Measurements from ENCODE around the gene SYT2.

The SYT2 gene

GRCh38 chr1:202706851-202707250 lies 3.4 kb downstream of the SYT2 start:
- no peak for FAIRE-seq
- no peak for DNase-seq (ENCODE audit: insufficient read length, low spot score)

- DNase-seq (ENCODE audit: insufficient read length, low spot score) (no peak), FAIRE-seq (no peak)
These were observed 5.7 kb downstream of the SYT2 start for GRCh38 chr1:202704601-202705000.

- DNase-seq (ENCODE audit: insufficient read length, low spot score) = no peak
- FAIRE-seq = no peak
These were observed 7.1 kb downstream of the SYT2 start for GRCh38 chr1:202703191-202703590.

- no peak for DNase-seq (ENCODE audit: insufficient read length, low spot score)
- no peak for FAIRE-seq
These were observed 8.2 kb downstream of the SYT2 start for GRCh38 chr1:202702088-202702487.

- FAIRE-seq (no peak), DNase-seq (ENCODE audit: insufficient read length, low spot score) (no peak)
These were observed 9.1 kb downstream of the SYT2 start for GRCh38 chr1:202701200-202701599.

- FAIRE-seq = no peak
- DNase-seq (ENCODE audit: insufficient read length, low spot score) = no peak
These were observed 10.2 kb downstream of the SYT2 start for GRCh38 chr1:202700061-202700460.

GRCh38 chr1:202698276-202698675 lies 12.0 kb downstream of the SYT2 start:
- FAIRE-seq = no peak
- no peak for DNase-seq (ENCODE audit: insufficient read length, low spot score)

GRCh38 chr1:202697038-202697437 lies 13.2 kb downstream of the SYT2 start:
- FAIRE-seq = no peak
- DNase-seq (ENCODE audit: insufficient read length, low spot score) = no peak

GRCh38 chr1:202694314-202694713 lies 15.9 kb downstream of the SYT2 start:
- FAIRE-seq (no peak), DNase-seq (ENCODE audit: insufficient read length, low spot score) (no peak)

GRCh38 chr1:202692959-202693555 lies 17.2 kb downstream of the SYT2 start:
- FAIRE-seq (no peak), DNase-seq (ENCODE audit: insufficient read length, low spot score) (peak; percentile 69)

GRCh38 chr1:202691816-202692215 lies 18.4 kb downstream of the SYT2 start:
- FAIRE-seq = no peak
- DNase-seq (ENCODE audit: insufficient read length, low spot score) = no peak

- DNase-seq (ENCODE audit: insufficient read length, low spot score) = no peak
- FAIRE-seq = no peak
These were observed 20.5 kb downstream of the SYT2 start for GRCh38 chr1:202689493-202690342.

- no peak for FAIRE-seq
These were observed 21.2 kb downstream of the SYT2 start for GRCh38 chr1:202689082-202689481.

GRCh38 chr1:202688401-202688800 lies 21.9 kb downstream of the SYT2 start:
- DNase-seq (ENCODE audit: insufficient read length, low spot score) (no peak), FAIRE-seq (no peak)

More at GRCh38 chr1:202689082-202689481, 21.2 kb downstream of the SYT2 start:
- no peak for DNase-seq (ENCODE audit: insufficient read length, low spot score)

GRCh38 chr1:202687798-202688197 lies 22.5 kb downstream of the SYT2 start:
- no peak for DNase-seq (ENCODE audit: insufficient read length, low spot score)
- FAIRE-seq = no peak

- DNase-seq (ENCODE audit: insufficient read length, low spot score) (no peak), FAIRE-seq (no peak)
These were observed 22.9 kb downstream of the SYT2 start for GRCh38 chr1:202687370-202687769.

GRCh38 chr1:202685641-202686040 lies 24.6 kb downstream of the SYT2 start:
- no peak for FAIRE-seq

GRCh38 chr1:202684716-202685115 lies 25.5 kb downstream of the SYT2 start:
- no peak for FAIRE-seq
- DNase-seq (ENCODE audit: insufficient read length, low spot score) = no peak

More at GRCh38 chr1:202685641-202686040, 24.6 kb downstream of the SYT2 start:
- no peak for DNase-seq (ENCODE audit: insufficient read length, low spot score)

- no peak for FAIRE-seq
- DNase-seq (ENCODE audit: insufficient read length, low spot score) = no peak
These were observed 27.2 kb downstream of the SYT2 start for GRCh38 chr1:202683029-202683428.

GRCh38 chr1:202682477-202682876 lies 27.8 kb downstream of the SYT2 start:
- FAIRE-seq (no peak), DNase-seq (ENCODE audit: insufficient read length, low spot score) (no peak)

GRCh38 chr1:202681736-202682420 lies 28.4 kb downstream of the SYT2 start:
- FAIRE-seq (no peak), DNase-seq (ENCODE audit: insufficient read length, low spot score) (no peak)
